HepG2 (cell line): ENCODE data around the gene IDNK. TPM values are rescaled to one million over a fixed set of nuclear protein-coding genes. Genes with fewer than 3 reads are reported as not detected.

Experiments used
- ATAC-seq: fragments of 200-7000 bp; cut with Tn5 transposase; 3 replicates; pipeline ENCODE4 v1.9.1; 2020; ENCODE audit warnings: mild to moderate bottlenecking, moderate library complexity
- BruUV-seq: library from RNA; stranded (reverse); fragments of 400-500 nt; replicated peaks from 2 replicates; lab custom pipeline; 2021; lab: Mats Ljungman, UMichigan
- CTCF ChIA-PET: fragments of 300-600 bp; formaldehyde crosslinking; extraction: SDS; loops from one replicate; lab custom pipeline; 2021; ENCODE audit warnings: low total read pairs, inconsistent platforms, low intra/inter-chr PET ratio; lab: Yijun Ruan, JAX
- POLR2A ChIA-PET: fragments of 350-600 bp; sonication (Branson Sonifier 250); formaldehyde crosslinking; loops from one replicate; lab custom pipeline; 2020; ENCODE audit warnings: antibody characterized with exemption, inconsistent platforms; lab: Yijun Ruan, JAX
- DNase-seq: peaks from one replicate; pipeline ENCODE4 v3.0.0-alpha.2; 2015; ENCODE audit warnings: low spot score
- FAIRE-seq: peaks from 3 replicates; lab custom pipeline; 2011; peaks lifted over from hg19 to GRCh38; lab: Jason Lieb, UNC
- H2AFZ ChIP-seq: one replicate; pipeline ENCODE4 v1.6.1; 2011; ENCODE audit warnings: low read length, inconsistent platforms
- H3K27ac ChIP-seq: fragments of 300-600 bp; 3 replicates; pipeline ENCODE4 v1.8.0; 2011; ENCODE audit warnings: mixed run types, mild to moderate bottlenecking, mixed read lengths, low read length, inconsistent platforms; ENCODE audit not compliant: insufficient read depth; ENCODE audit errors: extremely low read length
- H3K27me3 ChIP-seq, 2 experiments: fragments of 200-600 bp in 1 of 2; 2 replicates in 1 of 2; 3 replicates in 1 of 2; pipeline versions ENCODE4 v1.6.0 to v1.8.0; 2011; ENCODE audit warnings: low read length in 2 of 2, mild to moderate bottlenecking in 2 of 2, moderate library complexity in 2 of 2, inconsistent platforms in 1 of 2; ENCODE audit not compliant: insufficient read depth in 2 of 2, control insufficient read depth in 1 of 2
- H3K36me3 ChIP-seq, 2 experiments: fragments of 200-600 bp in 1 of 2; replicated peaks in 1 of 2; 2 replicates in 1 of 2; 3 replicates in 1 of 2; pipeline versions ENCODE4 v1.5.1 to v1.8.0; 2011; ENCODE audit warnings: low read length in 2 of 2, inconsistent platforms in 1 of 2; ENCODE audit not compliant: insufficient read depth in 2 of 2, control insufficient read depth in 1 of 2
- H3K4me1 ChIP-seq: 2 replicates; pipeline ENCODE4 v1.5.1; 2012; ENCODE audit warnings: low read length, inconsistent platforms; ENCODE audit not compliant: insufficient read depth
- H3K4me2 ChIP-seq: 2 replicates; pipeline ENCODE4 v1.6.0; 2011; ENCODE audit warnings: low read depth, low read length, inconsistent platforms
- H3K4me3 ChIP-seq, 3 experiments: fragments of 200-600 bp in 1 of 3; sonication (generic), shearing (Covaris generic) in 1 of 3; replicated peaks in 1 of 3; 2 replicates each; pipeline ENCODE4 v1.5.1; 2011 to 2016; ENCODE audit warnings: low read length in 3 of 3, inconsistent platforms in 2 of 3, low read depth in 2 of 3, mild to moderate bottlenecking in 2 of 3, control low read depth in 1 of 3, mixed read lengths in 1 of 3; ENCODE audit not compliant: insufficient read depth in 1 of 3
- H3K79me2 ChIP-seq: one replicate; pipeline ENCODE4 v1.6.1; 2011; ENCODE audit warnings: low read length, inconsistent platforms; ENCODE audit not compliant: insufficient read depth
- H3K9ac ChIP-seq: 2 replicates; pipeline ENCODE4 v1.6.0; 2011; ENCODE audit warnings: mild to moderate bottlenecking, low read depth, low read length, inconsistent platforms; ENCODE audit not compliant: insufficient read depth
- H3K9me3 ChIP-seq: 2 replicates; pipeline ENCODE4 v1.5.1; 2012; ENCODE audit warnings: mild to moderate bottlenecking, low read length
- H4K20me1 ChIP-seq: 2 replicates; pipeline ENCODE4 v1.6.0; 2011; ENCODE audit warnings: inconsistent platforms, mild to moderate bottlenecking, low read length, moderate library complexity; ENCODE audit not compliant: insufficient read depth
- POGZ ChIP-seq: sonication (generic); formaldehyde crosslinking; IDR thresholded peaks from 2 replicates; pipeline ENCODE4 v1.4.0; 2020; ENCODE audit warnings: mild to moderate bottlenecking, missing genetic modification reagents
- SSRP1 ChIP-seq: IDR thresholded peaks from 2 replicates; pipeline ENCODE4 v1.6.1; 2016; ENCODE audit warnings: control low read depth
- WGBS: methylation state at CpG from one replicate; pipeline ENCODE4 v1.1.6; 2017; ENCODE audit warnings: low lambda C conversion rate; 5-methylcytosine and 5-hydroxymethylcytosine counted together
- in situ Hi-C: cut with HindIII; loops from 2 replicates; pipeline ENCODE4 v1.10.0; 2017; ENCODE audit warnings: low pct_unique_long_range_greater_than_20kb; ENCODE audit not compliant: extremely low pct_ligation_motif_present
- intact Hi-C: fragments of 100-400 bp; cut with micrococcal nuclease; formaldehyde crosslinking; loops from one replicate; pipeline ENCODE4 v1.10.0; 2022; ENCODE audit not compliant: unreplicated experiment
- polyA plus RNA-seq, 8 experiments: library from polyadenylated mRNA; depleted of rRNA in 3 of 8; stranded (reverse) in 7 of 8; unstranded in 1 of 8; fragments of >200 nt; fragmentation: Illumina TruSeq in 4 of 8; extraction: Trizol in 4 of 8; gene quantifications; 2 replicates each; pipeline versions ENCODE4 v1.2.1 to v1.2.3, GENCODE V29; 2011 to 2016; ENCODE audit warnings: low read depth in 4 of 8, missing spikeins in 1 of 8, mixed read lengths in 1 of 8; ENCODE audit not compliant: insufficient read depth in 1 of 8
- total RNA-seq, 5 experiments: library from RNA; depleted of rRNA; stranded (reverse); fragments of >200 nt; fragmentation: Illumina TruSeq; extraction: Trizol; gene quantifications; 2 replicates each; pipeline ENCODE4 v1.2.3, GENCODE V29; 2016; ENCODE audit warnings: low read depth in 1 of 5
- TF ChIP-seq, protein P1 (sequence below): sonication (generic); formaldehyde crosslinking; conservative IDR thresholded peaks from 2 replicates; pipeline ENCODE4 v1.5.0; 2020; ENCODE audit warnings: missing genetic modification reagents
- TF ChIP-seq, protein P2 (sequence below): sonication (generic); formaldehyde crosslinking; IDR thresholded peaks from 2 replicates; pipeline ENCODE4 v1.4.0; 2020; ENCODE audit warnings: missing genetic modification reagents

IDNK gene
- total and polyA plus RNA-seq, 2 of the 13 experiments (the other 11 are each of a cell fraction or from before 2014, with no cell fraction given) = 3.1 to 4.8 TPM

DNA sequence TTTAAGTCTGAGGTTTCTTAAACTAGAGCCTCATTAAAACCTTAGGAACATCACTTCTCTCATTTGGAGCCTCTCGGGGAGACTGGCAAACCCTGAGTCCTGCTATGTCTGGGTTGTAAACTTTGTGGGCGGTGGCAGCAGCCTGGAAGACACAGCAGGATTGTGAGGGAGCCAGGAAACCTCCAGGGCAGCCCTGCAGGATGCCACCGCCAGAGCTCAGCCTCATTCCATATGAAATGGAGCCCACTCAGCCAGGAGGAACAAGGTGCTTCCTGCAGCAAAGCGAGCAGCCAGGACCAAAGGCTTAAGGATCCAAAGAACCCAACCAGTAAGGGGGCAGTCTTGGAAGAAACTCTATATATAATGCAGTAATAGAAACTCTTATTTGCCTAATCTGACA, 37.9 kb upstream of the IDNK start (continued):
- TF ChIP-seq, protein P1, sequence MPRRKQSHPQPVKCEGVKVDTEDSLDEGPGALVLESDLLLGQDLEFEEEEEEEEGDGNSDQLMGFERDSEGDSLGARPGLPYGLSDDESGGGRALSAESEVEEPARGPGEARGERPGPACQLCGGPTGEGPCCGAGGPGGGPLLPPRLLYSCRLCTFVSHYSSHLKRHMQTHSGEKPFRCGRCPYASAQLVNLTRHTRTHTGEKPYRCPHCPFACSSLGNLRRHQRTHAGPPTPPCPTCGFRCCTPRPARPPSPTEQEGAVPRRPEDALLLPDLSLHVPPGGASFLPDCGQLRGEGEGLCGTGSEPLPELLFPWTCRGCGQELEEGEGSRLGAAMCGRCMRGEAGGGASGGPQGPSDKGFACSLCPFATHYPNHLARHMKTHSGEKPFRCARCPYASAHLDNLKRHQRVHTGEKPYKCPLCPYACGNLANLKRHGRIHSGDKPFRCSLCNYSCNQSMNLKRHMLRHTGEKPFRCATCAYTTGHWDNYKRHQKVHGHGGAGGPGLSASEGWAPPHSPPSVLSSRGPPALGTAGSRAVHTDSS (CRISPR knock-in tag) = no peak

DNA sequence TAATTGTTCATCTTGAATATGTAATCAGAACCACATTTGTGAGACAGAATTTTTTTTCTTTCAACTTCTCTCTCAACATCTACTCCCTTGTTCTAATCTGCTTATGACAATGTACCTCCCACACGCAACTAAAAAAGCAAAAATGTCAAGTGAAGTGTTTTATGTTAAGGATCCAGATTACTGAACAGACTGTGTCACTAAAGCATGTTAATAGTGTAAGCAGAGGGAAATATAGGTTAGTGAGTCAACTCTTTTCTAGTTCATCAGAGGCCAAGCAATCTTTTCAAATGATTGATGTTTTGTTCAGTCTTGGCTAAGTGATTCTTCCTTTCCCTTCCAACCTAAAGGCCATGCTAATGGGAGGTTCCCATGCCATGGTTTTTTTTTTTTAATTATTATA, 34.7 kb upstream of the IDNK start:
- ATAC-seq = no peak
- CTCF ChIA-PET = no interaction called here
- TF ChIP-seq SSRP1 (CRISPR knock-in tag) = no peak
- TF ChIP-seq, protein P1 (CRISPR knock-in tag) = no peak
- no peak for TF ChIP-seq POGZ (CRISPR knock-in tag)
- TF ChIP-seq, protein P2, sequence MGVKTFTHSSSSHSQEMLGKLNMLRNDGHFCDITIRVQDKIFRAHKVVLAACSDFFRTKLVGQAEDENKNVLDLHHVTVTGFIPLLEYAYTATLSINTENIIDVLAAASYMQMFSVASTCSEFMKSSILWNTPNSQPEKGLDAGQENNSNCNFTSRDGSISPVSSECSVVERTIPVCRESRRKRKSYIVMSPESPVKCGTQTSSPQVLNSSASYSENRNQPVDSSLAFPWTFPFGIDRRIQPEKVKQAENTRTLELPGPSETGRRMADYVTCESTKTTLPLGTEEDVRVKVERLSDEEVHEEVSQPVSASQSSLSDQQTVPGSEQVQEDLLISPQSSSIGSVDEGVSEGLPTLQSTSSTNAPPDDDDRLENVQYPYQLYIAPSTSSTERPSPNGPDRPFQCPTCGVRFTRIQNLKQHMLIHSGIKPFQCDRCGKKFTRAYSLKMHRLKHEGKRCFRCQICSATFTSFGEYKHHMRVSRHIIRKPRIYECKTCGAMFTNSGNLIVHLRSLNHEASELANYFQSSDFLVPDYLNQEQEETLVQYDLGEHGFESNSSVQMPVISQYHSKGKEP (CRISPR knock-in tag) = no peak
- TF ChIP-seq, all 625 proteins: peak for 0
- Histone ChIP-seq H3K36me3 (no peaks in the 10 kb centered on the region), H3K9ac (no peak overlapping the region), H3K27me3 (no peaks in the 10 kb centered on the region), H3K4me1 (no peaks in the 10 kb centered on the region), H3K4me3 (no peak overlapping the region), H4K20me1 (no peaks in the 10 kb centered on the region), H3K27ac (no peak overlapping the region), H3K4me2 (no peak overlapping the region), H3K9me3 (no peaks in the 10 kb centered on the region), H2AFZ (no peak overlapping the region), H3K79me2 (no peaks in the 10 kb centered on the region)
- FAIRE-seq = no peak
- in situ Hi-C loops (no loop called here), intact Hi-C loops (no loop called here)
- WGBS = 74% methylated on average over 1 of the region's 1 CpG
- DNase-seq = no peak
- BruUV-seq = no TSS peak
- POLR2A ChIA-PET = no interaction called here
